NCI-H446 treated with DMSO at 0.1 percent for 48 hours (cell line): Measurements from ENCODE around the gene HEBP1.

ENCODE experiments used
- DNase-seq: peaks from one replicate; lab custom pipeline; 2025; lab: John Stamatoyannopoulos, UW

The HEBP1 gene

GRCh38 chr12:12951504-12951903 lies 48.6 kb downstream of the HEBP1 start:
- no peak for DNase-seq

GRCh38 chr12:12947902-12948301 lies 52.2 kb downstream of the HEBP1 start:
- DNase-seq = no peak

GRCh38 chr12:12946686-12947355 lies 53.2 kb downstream of the HEBP1 start:
- DNase-seq = no peak

GRCh38 chr12:12945591-12945990 lies 54.5 kb downstream of the HEBP1 start:
- no peak for DNase-seq

- no peak for DNase-seq
Measured at GRCh38 chr12:12943586-12944260, 56.3 kb downstream of the HEBP1 start.

GRCh38 chr12:12941450-12942350 lies 58.4 kb downstream of the HEBP1 start:
- no peak for DNase-seq

GRCh38 chr12:12939888-12940287 lies 60.2 kb downstream of the HEBP1 start:
- DNase-seq = no peak

- DNase-seq = no peak
Measured at GRCh38 chr12:12938541-12938940, 61.5 kb downstream of the HEBP1 start.

- no peak for DNase-seq
Measured at GRCh38 chr12:12936983-12937491, 63.0 kb downstream of the HEBP1 start.

GRCh38 chr12:12934556-12934955 lies 65.5 kb downstream of the HEBP1 start:
- no peak for DNase-seq

- no peak for DNase-seq
Measured at GRCh38 chr12:12933742-12934141, 66.3 kb downstream of the HEBP1 start.

- DNase-seq = no peak
Measured at GRCh38 chr12:12930633-12931219, 69.3 kb downstream of the HEBP1 start.

GRCh38 chr12:12929696-12930095 lies 70.4 kb downstream of the HEBP1 start:
- DNase-seq = no peak

- DNase-seq = peak; percentile 42
Measured at GRCh38 chr12:12927211-12928079, 72.6 kb downstream of the HEBP1 start.

GRCh38 chr12:12926571-12927071 lies 73.4 kb downstream of the HEBP1 start:
- DNase-seq = no peak

- DNase-seq = no peak
Measured at GRCh38 chr12:12925388-12925787, 74.7 kb downstream of the HEBP1 start.
